HG03378 (cell line): ENCODE measurements around the gene MLIP.
"Not testable (repeated sequence)": the region's sequence is repeated elsewhere in the genome, so short reads cannot be mapped to it uniquely, and the experiment has no call there.

Experiments used
- ATAC-seq: cut with Tn5 transposase; IDR thresholded peaks from one replicate; pipeline ENCODE4 v1.9.1; 2021; ENCODE audit warnings: mild to moderate bottlenecking, moderate library complexity; ENCODE audit not compliant: unreplicated experiment

The MLIP gene

GRCh38 chr6:54216336-54216735, 105.1 kb downstream of the MLIP start:
- ATAC-seq: no peak

DNA sequence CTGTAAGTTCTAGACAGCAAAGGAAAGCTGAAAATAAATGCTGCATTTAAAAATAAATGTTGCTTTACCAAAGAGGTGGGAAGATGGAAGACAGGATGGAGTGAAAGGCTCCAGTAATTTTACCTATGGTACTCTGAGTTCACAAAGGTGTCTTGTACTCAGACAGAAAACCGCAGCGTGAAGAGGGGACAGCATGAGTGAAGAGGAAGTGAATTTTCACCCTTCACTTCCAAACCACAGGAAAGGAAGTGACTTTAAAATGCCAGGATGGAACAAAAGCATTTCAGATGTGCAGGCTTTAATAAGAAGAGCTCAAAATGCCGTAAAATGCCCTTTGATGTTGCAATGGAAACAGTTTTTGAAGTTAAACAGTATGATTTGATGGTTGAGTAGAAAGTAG, 105.8 kb downstream of the MLIP start:
- ATAC-seq: no peak

- ATAC-seq: no peak
Measured at GRCh38 chr6:54222217-54222616, 111.0 kb downstream of the MLIP start.

GRCh38 chr6:54232703-54233102, 121.5 kb downstream of the MLIP start:
- ATAC-seq: no peak

- no peak for ATAC-seq
Measured at GRCh38 chr6:54234539-54234938, 123.3 kb downstream of the MLIP start.

GRCh38 chr6:54236984-54237383, 125.7 kb downstream of the MLIP start:
- no peak for ATAC-seq

DNA sequence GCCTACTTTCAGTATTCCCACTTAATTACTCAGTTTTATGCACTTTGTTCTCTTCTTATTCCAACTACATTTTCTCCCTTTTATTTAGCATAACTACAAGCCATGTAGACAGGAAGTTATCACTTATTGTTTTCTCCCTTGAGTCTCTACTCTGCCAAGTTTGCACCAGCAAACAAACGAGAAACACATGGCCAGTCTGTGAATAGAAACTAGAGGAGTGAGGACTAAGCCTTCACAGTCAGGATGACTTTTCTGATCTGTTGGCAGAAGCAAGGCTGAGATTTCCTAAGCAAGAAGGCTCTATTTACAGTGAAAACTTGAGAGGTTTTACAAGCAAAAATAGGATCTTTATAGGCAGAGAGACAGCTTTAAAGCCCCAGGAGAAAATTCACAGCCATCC, 127.2 kb downstream of the MLIP start:
- no peak for ATAC-seq

DNA sequence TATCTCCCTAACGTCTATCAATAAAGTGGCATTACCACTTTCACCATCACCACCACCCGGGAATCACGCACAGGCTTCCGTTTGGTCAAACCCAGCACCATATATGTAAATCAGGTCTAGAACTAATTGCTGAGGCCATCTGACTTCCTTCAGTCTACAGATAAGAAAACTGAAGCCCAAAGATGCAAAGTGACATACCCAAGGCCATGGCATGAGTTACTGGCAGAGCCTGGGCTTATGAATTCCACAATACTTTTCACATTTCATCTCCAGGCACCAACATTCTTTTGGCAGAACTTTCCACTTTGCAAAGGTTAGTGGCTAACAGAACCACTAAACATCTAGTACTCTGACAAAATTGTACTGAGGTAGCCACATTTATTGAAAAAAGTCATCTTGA, 132.5 kb downstream of the MLIP start:
- ATAC-seq: no peak

DNA sequence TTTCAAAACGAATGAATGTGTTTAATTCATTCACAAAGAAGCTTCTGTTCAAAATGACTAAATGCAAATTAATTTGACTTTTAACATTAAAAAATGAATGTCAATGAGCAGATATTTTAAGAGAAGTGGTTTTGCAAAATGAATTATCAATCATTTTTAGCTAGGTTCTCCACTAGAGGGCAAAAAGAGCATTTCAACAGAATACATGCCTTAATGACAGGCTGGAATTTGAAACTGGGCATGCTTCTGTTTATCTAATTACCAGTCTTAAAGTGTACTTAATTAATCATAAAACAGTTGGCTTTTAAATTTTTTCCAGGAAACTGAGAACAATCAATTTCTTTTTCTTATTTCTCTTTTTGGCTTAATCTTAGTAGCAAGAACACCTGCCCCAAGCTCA, 133.2 kb downstream of the MLIP start:
- ATAC-seq: no peak

GRCh38 chr6:54245265-54245664, 134.0 kb downstream of the MLIP start:
- ATAC-seq: no peak

DNA sequence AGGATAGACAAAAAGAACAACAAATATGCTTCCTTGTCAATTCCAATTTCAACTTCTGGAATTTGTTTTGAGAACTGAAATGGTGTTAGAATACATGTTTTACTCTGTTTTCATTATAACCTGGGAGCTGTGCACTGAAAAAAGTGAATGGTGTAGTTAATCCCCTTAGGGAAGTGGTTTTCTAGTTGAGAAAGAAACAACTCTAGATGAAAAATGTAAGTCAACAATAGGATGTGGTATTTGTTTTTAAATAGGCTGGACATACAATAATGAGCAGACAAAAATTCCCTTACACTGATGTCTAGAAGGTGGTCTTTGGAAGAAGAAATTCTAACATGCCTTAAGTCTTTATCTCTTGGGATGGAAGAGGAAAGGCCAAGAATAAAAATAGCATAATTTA, 137.1 kb downstream of the MLIP start:
- ATAC-seq: peak; percentile 37

DNA sequence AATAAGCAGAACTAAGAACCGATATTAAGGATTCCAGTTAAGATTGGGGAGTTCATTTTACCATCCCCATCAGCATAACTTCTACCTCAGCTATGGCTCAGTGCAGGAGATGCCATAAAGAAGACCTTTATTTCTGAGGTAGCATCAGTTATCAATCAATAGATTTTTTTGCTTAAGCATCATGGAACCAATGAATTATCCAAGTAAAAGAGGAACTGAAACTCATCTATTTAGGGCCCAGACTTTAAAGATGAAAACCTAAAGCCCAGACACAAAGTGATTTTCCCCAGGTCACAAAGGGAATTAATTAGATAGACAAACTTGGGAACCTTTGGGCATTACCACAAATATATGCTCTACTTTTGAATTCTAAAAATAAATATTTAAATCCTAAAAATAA, 137.8 kb downstream of the MLIP start:
- ATAC-seq: peak; percentile 73

DNA sequence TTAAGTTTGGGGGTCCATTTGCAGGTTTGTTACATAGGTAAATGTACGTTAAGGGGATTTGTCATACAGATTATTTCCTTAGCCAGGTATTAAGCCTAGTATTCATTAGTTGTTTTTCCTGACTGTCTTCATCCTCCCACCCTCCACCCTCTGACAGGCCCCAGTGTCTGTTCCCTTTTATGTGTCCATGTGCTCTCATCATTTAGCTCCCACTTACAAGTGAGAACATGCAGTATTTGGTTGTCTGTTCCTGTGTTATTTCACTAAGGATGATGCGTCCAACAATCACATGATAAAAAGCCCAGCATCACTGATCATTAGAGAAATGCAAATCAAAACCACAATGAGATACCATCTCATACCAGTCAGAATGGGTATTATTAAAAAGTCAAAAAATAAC, 138.6 kb downstream of the MLIP start:
- ATAC-seq: not testable (repeated sequence)

- ATAC-seq: no peak
Measured at GRCh38 chr6:54252496-54252895, 141.3 kb downstream of the MLIP start.

- ATAC-seq: no peak
Measured at GRCh38 chr6:54252916-54253315, 141.7 kb downstream of the MLIP start.

GRCh38 chr6:54254886-54255285, 143.6 kb downstream of the MLIP start:
- ATAC-seq: no peak

GRCh38 chr6:54255886-54256285, 144.6 kb downstream of the MLIP start:
- no peak for ATAC-seq

- ATAC-seq: no peak
Measured at GRCh38 chr6:54260025-54260424, 148.8 kb downstream of the MLIP start.

DNA sequence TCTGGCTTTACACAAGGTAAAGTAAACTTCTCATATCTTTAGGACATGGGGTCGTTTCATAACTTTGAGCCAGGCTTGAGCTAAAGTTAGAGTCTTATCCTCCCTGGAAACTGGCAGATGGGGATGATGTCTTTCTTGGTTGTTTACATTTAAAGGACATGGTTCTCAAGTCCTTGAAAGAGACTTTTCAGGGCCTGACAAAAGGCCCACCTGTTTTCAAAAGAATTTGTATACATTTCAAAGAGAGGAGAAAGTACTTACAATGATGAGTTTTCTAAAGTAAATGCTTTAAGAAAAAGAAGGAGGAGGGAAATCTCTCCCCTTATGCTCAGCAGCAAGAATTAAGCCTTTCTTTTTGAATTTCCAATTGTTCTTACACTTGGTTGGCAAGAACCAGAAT, 151.3 kb downstream of the MLIP start:
- no peak for ATAC-seq

- ATAC-seq: no peak
Measured at GRCh38 chr6:54262971-54263370, 151.7 kb downstream of the MLIP start.

- no peak for ATAC-seq
Measured at GRCh38 chr6:54264581-54265272, 153.5 kb downstream of the MLIP start.

- no peak for ATAC-seq
Measured at GRCh38 chr6:54266400-54266923, 155.2 kb downstream of the MLIP start.

- peak; percentile 64 for ATAC-seq
Measured at GRCh38 chr6:54267798-54268197, 156.6 kb downstream of the MLIP start.
